GM19455 (cell line): Measurements from ENCODE around the gene ABHD3.
"Not testable (repeated sequence)": the region's sequence is repeated elsewhere in the genome, so short reads cannot be mapped to it uniquely, and the experiment has no call there.

ENCODE experiments used
- ATAC-seq: cut with Tn5 transposase; IDR thresholded peaks from one replicate; pipeline ENCODE4 v1.9.1; 2021; ENCODE audit not compliant: unreplicated experiment

ABHD3 gene, protein sequence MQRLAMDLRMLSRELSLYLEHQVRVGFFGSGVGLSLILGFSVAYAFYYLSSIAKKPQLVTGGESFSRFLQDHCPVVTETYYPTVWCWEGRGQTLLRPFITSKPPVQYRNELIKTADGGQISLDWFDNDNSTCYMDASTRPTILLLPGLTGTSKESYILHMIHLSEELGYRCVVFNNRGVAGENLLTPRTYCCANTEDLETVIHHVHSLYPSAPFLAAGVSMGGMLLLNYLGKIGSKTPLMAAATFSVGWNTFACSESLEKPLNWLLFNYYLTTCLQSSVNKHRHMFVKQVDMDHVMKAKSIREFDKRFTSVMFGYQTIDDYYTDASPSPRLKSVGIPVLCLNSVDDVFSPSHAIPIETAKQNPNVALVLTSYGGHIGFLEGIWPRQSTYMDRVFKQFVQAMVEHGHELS

GRCh38 chr18:21704603-21705364, at the start of gene ABHD3:
TSS of gene ABHD3 (minus strand) at chr18:21704774. CDS start at chr18:21704665, 109 bp downstream.
- ATAC-seq, result peak; percentile 95

- no peak for ATAC-seq
These were observed 43.5 kb upstream of the ABHD3 start for GRCh38 chr18:21747764-21748693.

- no peak for ATAC-seq
These were observed 42.7 kb upstream of the ABHD3 start for GRCh38 chr18:21747268-21747667.

GRCh38 chr18:21745231-21745630, 40.7 kb upstream of the ABHD3 start:
- ATAC-seq, result no peak

- no peak for ATAC-seq
These were observed 38.7 kb upstream of the ABHD3 start for GRCh38 chr18:21743166-21743832.

- ATAC-seq, result no peak
These were observed 37.7 kb upstream of the ABHD3 start for GRCh38 chr18:21742315-21742687.

- ATAC-seq, result peak; percentile 26
These were observed 37.2 kb upstream of the ABHD3 start for GRCh38 chr18:21741562-21742314.

- ATAC-seq, result no peak
These were observed 36.7 kb upstream of the ABHD3 start for GRCh38 chr18:21741312-21741561.

GRCh38 chr18:21740538-21741311, 36.2 kb upstream of the ABHD3 start, which contains the start of gene MIB1:
TSS of gene MIB1 (plus strand) at chr18:21740792. CDS start at chr18:21741584, 792 bp downstream.
- ATAC-seq, result peak; percentile 95

GRCh38 chr18:21739604-21740537, 35.3 kb upstream of the ABHD3 start:
- ATAC-seq, result peak; percentile 22

- not testable (repeated sequence) for ATAC-seq
These were observed 32.4 kb upstream of the ABHD3 start for GRCh38 chr18:21736926-21737325.

DNA sequence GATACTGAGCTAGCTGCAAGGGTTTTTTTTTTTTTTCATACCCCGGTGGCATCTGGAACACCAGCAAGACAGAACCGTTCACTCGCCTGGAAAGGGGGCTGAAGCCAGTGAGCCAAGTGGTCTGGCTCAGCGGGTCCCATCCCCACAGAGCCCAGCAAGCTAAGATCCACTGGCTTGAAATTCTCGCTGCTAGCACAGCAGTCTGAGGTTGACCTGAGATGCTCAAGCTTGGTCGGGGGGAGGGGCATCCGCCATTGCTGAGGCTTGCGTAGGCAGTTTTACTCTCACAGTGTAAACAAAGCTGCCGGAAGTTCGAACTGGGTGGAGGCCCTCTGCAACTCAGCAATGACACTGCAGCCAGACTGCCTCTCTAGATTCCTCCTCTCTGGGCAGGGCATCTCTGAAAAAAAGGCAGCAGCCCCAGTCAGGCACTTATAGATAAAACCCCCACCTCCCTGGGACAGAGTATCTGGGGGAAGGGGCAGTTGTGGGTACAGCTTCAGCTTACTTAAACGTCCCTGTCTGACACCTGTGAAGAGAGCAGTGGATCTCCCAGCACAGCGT, 31.0 kb upstream of the ABHD3 start:
- no peak for ATAC-seq

DNA sequence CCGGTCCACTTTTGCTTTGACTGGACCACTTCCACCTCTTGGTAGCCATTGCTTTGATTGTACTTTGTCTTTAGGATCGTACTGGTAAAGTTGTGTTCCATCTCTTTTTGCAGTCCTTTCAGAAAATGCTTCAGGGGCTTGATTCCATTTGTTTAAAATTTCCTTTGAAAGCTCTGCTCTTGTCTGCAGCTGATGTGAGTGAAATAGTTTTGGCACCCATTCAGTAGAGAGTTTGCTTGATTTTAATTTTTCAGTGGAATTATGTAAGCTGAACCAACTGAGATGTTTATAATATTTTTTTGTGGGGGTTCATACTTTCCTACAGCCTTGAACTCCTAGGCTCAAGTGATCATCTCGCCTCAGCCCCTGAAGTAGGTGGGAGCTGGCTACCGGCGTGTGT, 28.4 kb upstream of the ABHD3 start:
- no peak for ATAC-seq

DNA sequence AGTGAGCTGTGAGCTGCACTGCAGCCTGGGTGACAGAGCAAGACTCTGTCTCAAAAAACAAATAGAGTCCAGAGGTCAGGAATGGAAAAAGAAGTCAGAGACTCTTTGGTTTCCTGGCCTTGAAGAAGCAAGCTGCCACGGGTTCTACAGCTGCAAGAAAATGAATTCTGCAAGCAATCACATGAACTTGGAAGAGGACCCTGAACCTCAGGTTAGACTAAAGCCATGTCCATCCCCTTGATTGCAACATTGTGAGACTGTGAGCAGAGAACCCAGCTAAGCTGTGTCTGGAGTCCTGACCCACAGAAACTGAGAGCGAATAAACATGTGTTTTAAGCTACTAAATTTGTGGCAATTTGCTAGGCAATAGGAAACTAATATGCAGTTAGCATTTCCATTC, 23.1 kb upstream of the ABHD3 start:
- ATAC-seq, result no peak

GRCh38 chr18:21725201-21725600, 20.6 kb upstream of the ABHD3 start:
- ATAC-seq, result no peak

- ATAC-seq, result no peak
These were observed 18.1 kb upstream of the ABHD3 start for GRCh38 chr18:21722687-21723086.

DNA sequence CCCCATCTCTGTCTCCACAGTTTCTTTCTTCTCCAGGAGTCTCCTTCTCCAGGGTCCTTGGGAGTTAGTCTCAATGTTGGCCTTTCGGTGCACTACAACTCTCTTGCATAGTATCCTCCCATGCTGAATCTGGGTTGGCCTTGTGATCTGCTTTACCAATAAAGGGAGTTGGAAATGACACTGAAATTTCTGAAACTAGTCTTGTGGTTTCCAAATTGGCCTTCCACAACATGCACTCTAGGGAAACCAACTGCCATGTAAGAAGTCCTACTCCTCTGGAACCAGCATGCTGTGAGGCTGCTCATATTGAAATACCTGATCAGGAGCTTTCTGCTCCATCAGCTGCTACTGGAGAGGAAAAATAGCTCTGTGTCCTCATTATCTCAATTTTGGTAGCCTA, 9.9 kb upstream of the ABHD3 start:
- ATAC-seq, result no peak

DNA sequence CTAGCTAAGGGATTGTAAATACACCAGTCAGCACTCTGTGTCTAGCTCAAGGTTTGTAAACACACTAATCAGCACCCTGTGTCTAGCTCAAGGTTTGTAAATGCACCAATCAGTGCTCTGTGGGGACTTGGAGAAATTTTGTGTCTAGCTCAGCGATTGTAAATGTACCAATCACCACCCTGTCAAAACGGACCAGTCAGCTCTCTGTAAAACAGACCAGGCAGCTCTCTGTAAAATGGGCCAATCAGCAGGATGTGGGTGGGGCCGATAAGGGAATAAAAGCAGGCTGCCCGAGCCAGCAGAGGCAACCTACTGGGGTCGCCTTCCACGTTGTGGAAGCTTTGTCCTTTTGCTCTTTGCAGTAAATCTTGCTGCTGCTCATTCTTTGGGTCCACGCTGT, 2.6 kb upstream of the ABHD3 start:
- ATAC-seq, result not testable (repeated sequence)
